LNCaP clone FGC (cell line): ENCODE results near the gene USP37.

Experiments used
- DNase-seq: peaks from one replicate; pipeline ENCODE4 v3.0.0-alpha.2; 2011; ENCODE audit warnings: low read depth
- H3K4me3 ChIP-seq: 2 replicates; pipeline ENCODE4 v1.5.1; 2011; ENCODE audit warnings: mild to moderate bottlenecking, low read depth, low read length, control low read depth
- TF ChIP-seq, protein P1 (sequence below): IDR thresholded peaks from 2 replicates; pipeline ENCODE4 v1.5.1; 2012; ENCODE audit warnings: mild to moderate bottlenecking; ENCODE audit not compliant: control insufficient read depth, insufficient read depth; ENCODE audit errors: extremely low read depth

Gene USP37

GRCh38 chr2:218478544-218478943, 89.6 kb downstream of the USP37 start:
- TF ChIP-seq, protein P1, sequence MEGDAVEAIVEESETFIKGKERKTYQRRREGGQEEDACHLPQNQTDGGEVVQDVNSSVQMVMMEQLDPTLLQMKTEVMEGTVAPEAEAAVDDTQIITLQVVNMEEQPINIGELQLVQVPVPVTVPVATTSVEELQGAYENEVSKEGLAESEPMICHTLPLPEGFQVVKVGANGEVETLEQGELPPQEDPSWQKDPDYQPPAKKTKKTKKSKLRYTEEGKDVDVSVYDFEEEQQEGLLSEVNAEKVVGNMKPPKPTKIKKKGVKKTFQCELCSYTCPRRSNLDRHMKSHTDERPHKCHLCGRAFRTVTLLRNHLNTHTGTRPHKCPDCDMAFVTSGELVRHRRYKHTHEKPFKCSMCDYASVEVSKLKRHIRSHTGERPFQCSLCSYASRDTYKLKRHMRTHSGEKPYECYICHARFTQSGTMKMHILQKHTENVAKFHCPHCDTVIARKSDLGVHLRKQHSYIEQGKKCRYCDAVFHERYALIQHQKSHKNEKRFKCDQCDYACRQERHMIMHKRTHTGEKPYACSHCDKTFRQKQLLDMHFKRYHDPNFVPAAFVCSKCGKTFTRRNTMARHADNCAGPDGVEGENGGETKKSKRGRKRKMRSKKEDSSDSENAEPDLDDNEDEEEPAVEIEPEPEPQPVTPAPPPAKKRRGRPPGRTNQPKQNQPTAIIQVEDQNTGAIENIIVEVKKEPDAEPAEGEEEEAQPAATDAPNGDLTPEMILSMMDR: no peak

GRCh38 chr2:218477247-218477646, 90.9 kb downstream of the USP37 start:
- TF ChIP-seq, protein P1: no peak
- no peak for DNase-seq
- H3K4me3 ChIP-seq: no peak overlapping the region

More at GRCh38 chr2:218478544-218478943, 89.6 kb downstream of the USP37 start:
- no peak overlapping the region for H3K4me3 ChIP-seq
- no peak for DNase-seq

DNA sequence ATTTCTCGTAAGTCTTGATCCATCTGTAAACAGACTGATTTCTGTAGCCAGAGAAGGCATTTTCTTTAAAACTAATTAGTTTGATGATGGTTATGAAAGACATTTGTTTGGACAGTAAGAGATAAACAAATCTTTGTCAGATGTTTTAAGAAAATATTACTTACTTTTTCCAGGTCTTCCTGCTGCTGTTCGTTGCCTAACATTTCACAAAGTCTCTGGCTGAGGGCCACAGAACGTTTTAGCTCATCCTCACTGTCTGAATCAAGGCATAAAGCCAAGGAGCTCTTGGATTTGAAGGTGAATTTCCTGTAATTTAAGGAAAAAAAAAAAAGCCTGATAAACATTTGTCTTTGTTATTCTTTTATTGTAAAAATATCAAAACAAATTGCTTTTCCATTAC, 91.5 kb downstream of the USP37 start:
- no peak for DNase-seq
- TF ChIP-seq, protein P1: no peak
- no peak overlapping the region for H3K4me3 ChIP-seq

DNA sequence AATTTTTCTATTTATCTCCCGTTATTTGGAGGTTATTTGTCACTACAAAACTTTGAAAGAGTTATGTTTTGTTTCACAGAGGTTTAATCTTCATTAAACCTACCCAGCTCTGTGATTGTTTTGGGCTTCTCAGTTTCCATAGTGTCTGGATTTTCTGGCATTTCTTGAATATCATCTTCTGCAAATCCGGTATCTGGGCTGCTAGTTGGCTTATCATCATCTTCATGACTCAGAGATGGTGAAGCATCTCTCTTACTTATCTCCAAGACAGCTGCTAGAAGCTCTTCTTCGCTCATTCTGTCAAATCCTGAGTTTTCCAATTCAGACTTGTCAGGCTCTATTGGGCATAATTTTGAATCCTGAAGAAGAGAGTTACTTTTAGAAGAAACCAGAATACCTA, 93.6 kb downstream of the USP37 start:
- no peak overlapping the region for H3K4me3 ChIP-seq
- DNase-seq: no peak

DNA sequence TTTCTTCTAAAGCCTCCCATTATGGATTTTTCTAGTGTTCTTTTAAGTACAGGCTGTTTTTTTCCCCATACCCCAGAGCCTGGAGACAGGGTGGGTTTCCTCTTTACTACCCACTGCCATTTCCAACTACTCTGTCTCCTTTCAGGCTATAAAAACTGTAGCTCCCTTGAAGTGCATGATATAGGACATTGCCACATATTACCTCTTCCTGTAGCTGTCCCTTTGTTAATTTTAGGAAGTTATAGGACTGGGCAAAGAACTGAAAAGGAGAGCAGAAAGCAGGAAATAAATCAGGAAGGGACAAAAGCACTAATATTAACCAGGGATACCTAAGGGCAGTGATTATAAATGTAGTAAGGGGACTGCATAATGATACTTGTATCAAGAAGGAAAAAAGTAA, 95.2 kb downstream of the USP37 start:
- DNase-seq: no peak
- TF ChIP-seq, protein P1: no peak
- no peak overlapping the region for H3K4me3 ChIP-seq

More for the DNA sequence above, 93.6 kb downstream of the USP37 start:
- TF ChIP-seq, protein P1: no peak

DNA sequence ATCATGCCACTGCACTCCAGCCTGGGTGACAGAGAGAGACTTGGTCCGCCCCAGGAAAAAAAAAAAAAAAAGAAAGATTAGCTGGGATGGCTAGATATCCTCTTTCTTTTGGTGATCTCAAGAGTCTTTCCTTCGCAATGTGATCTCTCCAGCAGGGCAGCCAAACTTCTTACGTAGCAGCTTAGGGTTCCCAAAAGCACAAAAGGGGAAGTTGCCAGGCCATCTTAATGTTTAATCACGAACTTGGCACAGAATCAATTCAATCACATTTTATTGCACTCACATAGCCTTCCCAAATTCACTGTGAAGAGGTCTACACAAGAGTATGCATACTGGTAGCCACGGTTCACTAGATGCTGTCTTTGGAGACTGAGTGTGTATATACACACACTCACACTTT, 96.2 kb downstream of the USP37 start:
- TF ChIP-seq, protein P1: no peak
- no peak for DNase-seq
- H3K4me3 ChIP-seq: no peak overlapping the region

- TF ChIP-seq, protein P1: no peak
- no peak overlapping the region for H3K4me3 ChIP-seq
- no peak for DNase-seq
These were observed 97.1 kb downstream of the USP37 start for GRCh38 chr2:218471036-218471435.
